Measurements from ENCODE around the gene LY6G6F.

LY6G6F gene

DNA sequence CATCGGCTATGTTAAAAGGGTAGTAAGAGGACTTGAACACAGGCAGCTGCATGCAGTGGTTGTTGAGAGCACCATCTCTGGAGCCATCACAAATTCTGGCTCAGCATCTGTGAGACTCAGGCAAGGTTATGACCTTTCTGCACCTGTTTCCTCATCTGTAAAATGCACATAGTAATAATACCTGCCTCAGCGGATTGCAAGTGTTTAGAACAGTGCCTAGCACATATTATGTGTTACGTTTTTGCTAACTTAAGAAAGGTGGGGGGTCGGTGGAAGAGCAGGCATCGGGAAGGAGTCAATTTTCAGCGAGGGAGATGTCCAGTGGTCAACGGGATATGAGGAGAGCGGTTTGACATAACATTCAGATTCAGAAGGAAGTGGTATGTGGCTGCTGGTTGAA lies 28.7 kb upstream of the LY6G6F start:
- no peak overlapping the region for H3K9ac ChIP-seq (ENCODE audit: low read depth in 1 of 2, low read length in 2 of 2)
- H3K27ac ChIP-seq (ENCODE audit: low read depth in 2 of 2, low read length in 2 of 2): no peak overlapping the region
- H3K4me1 ChIP-seq (ENCODE audit: control insufficient read depth in 2 of 2, insufficient read depth in 2 of 2, low read length in 2 of 2): peaks cover 10 to 13% of the 10 kb centered on the region in 2 donors
- no peaks in the 10 kb centered on the region for H3K27me3 ChIP-seq (ENCODE audit: control insufficient read depth in 2 of 2, insufficient read depth in 2 of 2, low read length in 2 of 2)
- H3K4me3 ChIP-seq (ENCODE audit: low read length in 2 of 2): no peak overlapping the region
- H3K36me3 ChIP-seq (ENCODE audit: control insufficient read depth in 2 of 2, insufficient read depth in 2 of 2, low read length in 2 of 2): peaks cover 3 to 4% of the 10 kb centered on the region in 2 donors
- H3K9me3 ChIP-seq (ENCODE audit: control insufficient read depth in 2 of 2, low read length in 2 of 2): no peaks in the 10 kb centered on the region

- peak within 1 kb of the TSS; percentile 66 to 81 for H3K4me3 ChIP-seq (ENCODE audit: low read length in 2 of 2)
- H3K27ac ChIP-seq (ENCODE audit: low read depth in 2 of 2, low read length in 2 of 2): peak within 1 kb of the TSS; percentile 65 to 69
- no peaks in the 10 kb centered on the region for H3K9me3 ChIP-seq (ENCODE audit: control insufficient read depth in 2 of 2, low read length in 2 of 2)
- H3K9ac ChIP-seq (ENCODE audit: low read depth in 1 of 2, low read length in 2 of 2): peak within 1 kb of the TSS; percentile 75 to 78
- no peaks in the 10 kb centered on the region for H3K36me3 ChIP-seq (ENCODE audit: control insufficient read depth in 2 of 2, insufficient read depth in 2 of 2, low read length in 2 of 2)
- peaks cover 10 to 13% of the 10 kb centered on the region in 2 donors for H3K4me1 ChIP-seq (ENCODE audit: control insufficient read depth in 2 of 2, insufficient read depth in 2 of 2, low read length in 2 of 2)
- H3K27me3 ChIP-seq (ENCODE audit: control insufficient read depth in 2 of 2, insufficient read depth in 2 of 2, low read length in 2 of 2): no peaks in the 10 kb centered on the region
Observed at GRCh38 chr6:31680226-31681134, 26.2 kb upstream of the LY6G6F start, which contains the start of gene LY6G5C. Gene LY6G5C (minus strand): TSS chr6:31681067. CDS start chr6:31680373, 694 bp downstream.

- H3K4me3 ChIP-seq (ENCODE audit: low read length in 2 of 2): peak overlapping the region; percentile 66 to 81
- peak overlapping the region; percentile 75 to 78 for H3K9ac ChIP-seq (ENCODE audit: low read depth in 1 of 2, low read length in 2 of 2)
- peak overlapping the region; percentile 65 to 69 for H3K27ac ChIP-seq (ENCODE audit: low read depth in 2 of 2, low read length in 2 of 2)
- no peaks in the 10 kb centered on the region for H3K27me3 ChIP-seq (ENCODE audit: control insufficient read depth in 2 of 2, insufficient read depth in 2 of 2, low read length in 2 of 2)
- H3K4me1 ChIP-seq (ENCODE audit: control insufficient read depth in 2 of 2, insufficient read depth in 2 of 2, low read length in 2 of 2): peaks cover 10 to 13% of the 10 kb centered on the region in 2 donors
- H3K9me3 ChIP-seq (ENCODE audit: control insufficient read depth in 2 of 2, low read length in 2 of 2): no peaks in the 10 kb centered on the region
- H3K36me3 ChIP-seq (ENCODE audit: control insufficient read depth in 2 of 2, insufficient read depth in 2 of 2, low read length in 2 of 2): no peaks in the 10 kb centered on the region
Observed at GRCh38 chr6:31681135-31681671, 25.5 kb upstream of the LY6G6F start.

GRCh38 chr6:31683591-31683990 lies 23.1 kb upstream of the LY6G6F start:
- H3K9ac ChIP-seq (ENCODE audit: low read depth in 1 of 2, low read length in 2 of 2): peak overlapping the region in 1 of 2 donors; percentile 47
- H3K27me3 ChIP-seq (ENCODE audit: control insufficient read depth in 2 of 2, insufficient read depth in 2 of 2, low read length in 2 of 2): no peaks in the 10 kb centered on the region
- peaks cover 10 to 13% of the 10 kb centered on the region in 2 donors for H3K4me1 ChIP-seq (ENCODE audit: control insufficient read depth in 2 of 2, insufficient read depth in 2 of 2, low read length in 2 of 2)
- peaks cover 17 to 22% of the 10 kb centered on the region in 2 donors for H3K36me3 ChIP-seq (ENCODE audit: control insufficient read depth in 2 of 2, insufficient read depth in 2 of 2, low read length in 2 of 2)
- no peaks in the 10 kb centered on the region for H3K9me3 ChIP-seq (ENCODE audit: control insufficient read depth in 2 of 2, low read length in 2 of 2)
- H3K27ac ChIP-seq (ENCODE audit: low read depth in 2 of 2, low read length in 2 of 2): peak overlapping the region; percentile 69 to 80
- H3K4me3 ChIP-seq (ENCODE audit: low read length in 2 of 2): peak overlapping the region; percentile 57 to 62

GRCh38 chr6:31686483-31686882 lies 20.2 kb upstream of the LY6G6F start:
- no peaks in the 10 kb centered on the region for H3K27me3 ChIP-seq (ENCODE audit: control insufficient read depth in 2 of 2, insufficient read depth in 2 of 2, low read length in 2 of 2)
- H3K9ac ChIP-seq (ENCODE audit: low read depth in 1 of 2, low read length in 2 of 2): no peak overlapping the region
- H3K27ac ChIP-seq (ENCODE audit: low read depth in 2 of 2, low read length in 2 of 2): no peak overlapping the region
- H3K9me3 ChIP-seq (ENCODE audit: control insufficient read depth in 2 of 2, low read length in 2 of 2): no peaks in the 10 kb centered on the region
- H3K4me3 ChIP-seq (ENCODE audit: low read length in 2 of 2): no peak overlapping the region
- peaks cover 10 to 21% of the 10 kb centered on the region in 2 donors for H3K4me1 ChIP-seq (ENCODE audit: control insufficient read depth in 2 of 2, insufficient read depth in 2 of 2, low read length in 2 of 2)
- peaks cover 43 to 49% of the 10 kb centered on the region in 2 donors for H3K36me3 ChIP-seq (ENCODE audit: control insufficient read depth in 2 of 2, insufficient read depth in 2 of 2, low read length in 2 of 2)

GRCh38 chr6:31687321-31687720 lies 19.3 kb upstream of the LY6G6F start:
- Histone ChIP-seq H3K4me3 (ENCODE audit: low read length in 2 of 2) (no peak overlapping the region), H3K9ac (ENCODE audit: low read depth in 1 of 2, low read length in 2 of 2) (no peak overlapping the region), H3K9me3 (ENCODE audit: control insufficient read depth in 2 of 2, low read length in 2 of 2) (no peaks in the 10 kb centered on the region), H3K4me1 (ENCODE audit: control insufficient read depth in 2 of 2, insufficient read depth in 2 of 2, low read length in 2 of 2) (peaks cover 8 to 19% of the 10 kb centered on the region in 2 donors), H3K36me3 (ENCODE audit: control insufficient read depth in 2 of 2, insufficient read depth in 2 of 2, low read length in 2 of 2) (peaks cover 45 to 55% of the 10 kb centered on the region in 2 donors), H3K27me3 (ENCODE audit: control insufficient read depth in 2 of 2, insufficient read depth in 2 of 2, low read length in 2 of 2) (no peaks in the 10 kb centered on the region), H3K27ac (ENCODE audit: low read depth in 2 of 2, low read length in 2 of 2) (no peak overlapping the region)

DNA sequence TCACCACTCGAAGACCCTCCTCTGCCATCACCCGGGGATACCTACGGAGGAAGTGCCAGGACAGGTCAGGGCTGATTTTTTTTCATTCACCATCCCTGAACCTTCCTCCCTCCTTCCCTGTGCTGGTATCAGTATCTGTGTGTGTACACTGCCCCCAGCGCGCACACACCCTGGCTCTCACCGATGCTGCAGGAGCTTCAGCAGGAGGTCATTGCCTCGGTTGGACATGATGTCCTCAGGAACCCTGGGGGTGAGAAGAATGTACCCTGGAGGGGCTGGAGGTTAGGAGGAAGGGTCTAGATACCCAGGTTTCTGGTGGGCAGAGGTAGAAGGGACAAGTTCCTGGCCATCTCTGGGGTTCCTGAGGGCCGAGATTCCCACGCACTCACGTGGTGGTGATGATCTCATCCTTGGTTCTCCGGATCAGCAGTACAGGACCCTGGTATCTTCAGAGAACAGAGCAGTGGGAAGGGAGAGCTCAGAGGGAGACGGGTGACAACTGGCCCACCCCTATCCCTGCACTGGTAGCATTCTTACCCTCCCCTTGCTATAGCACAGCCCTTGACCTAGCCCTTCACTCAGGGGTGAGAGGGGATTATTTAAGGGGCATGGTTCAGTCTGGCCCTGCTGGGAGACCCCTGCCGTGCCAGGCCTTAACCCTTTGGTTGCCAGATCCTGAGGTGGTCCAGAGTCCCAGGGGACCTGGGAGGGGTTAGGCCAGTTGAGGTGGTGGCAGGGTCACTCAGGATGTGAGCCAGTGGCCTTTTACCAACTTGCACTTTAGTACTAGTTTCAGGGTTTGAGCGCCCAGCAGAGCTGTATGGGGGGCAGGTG lies 18.6 kb upstream of the LY6G6F start:
- no peaks in the 10 kb centered on the region for H3K27me3 ChIP-seq (ENCODE audit: control insufficient read depth in 2 of 2, insufficient read depth in 2 of 2, low read length in 2 of 2)
- H3K27ac ChIP-seq (ENCODE audit: low read depth in 2 of 2, low read length in 2 of 2): no peak overlapping the region
- H3K4me1 ChIP-seq (ENCODE audit: control insufficient read depth in 2 of 2, insufficient read depth in 2 of 2, low read length in 2 of 2): peaks cover 8 to 19% of the 10 kb centered on the region in 2 donors
- no peak overlapping the region for H3K4me3 ChIP-seq (ENCODE audit: low read length in 2 of 2)
- no peak overlapping the region for H3K9ac ChIP-seq (ENCODE audit: low read depth in 1 of 2, low read length in 2 of 2)
- H3K9me3 ChIP-seq (ENCODE audit: control insufficient read depth in 2 of 2, low read length in 2 of 2): no peaks in the 10 kb centered on the region
- H3K36me3 ChIP-seq (ENCODE audit: control insufficient read depth in 2 of 2, insufficient read depth in 2 of 2, low read length in 2 of 2): peaks cover 51 to 61% of the 10 kb centered on the region in 2 donors

DNA sequence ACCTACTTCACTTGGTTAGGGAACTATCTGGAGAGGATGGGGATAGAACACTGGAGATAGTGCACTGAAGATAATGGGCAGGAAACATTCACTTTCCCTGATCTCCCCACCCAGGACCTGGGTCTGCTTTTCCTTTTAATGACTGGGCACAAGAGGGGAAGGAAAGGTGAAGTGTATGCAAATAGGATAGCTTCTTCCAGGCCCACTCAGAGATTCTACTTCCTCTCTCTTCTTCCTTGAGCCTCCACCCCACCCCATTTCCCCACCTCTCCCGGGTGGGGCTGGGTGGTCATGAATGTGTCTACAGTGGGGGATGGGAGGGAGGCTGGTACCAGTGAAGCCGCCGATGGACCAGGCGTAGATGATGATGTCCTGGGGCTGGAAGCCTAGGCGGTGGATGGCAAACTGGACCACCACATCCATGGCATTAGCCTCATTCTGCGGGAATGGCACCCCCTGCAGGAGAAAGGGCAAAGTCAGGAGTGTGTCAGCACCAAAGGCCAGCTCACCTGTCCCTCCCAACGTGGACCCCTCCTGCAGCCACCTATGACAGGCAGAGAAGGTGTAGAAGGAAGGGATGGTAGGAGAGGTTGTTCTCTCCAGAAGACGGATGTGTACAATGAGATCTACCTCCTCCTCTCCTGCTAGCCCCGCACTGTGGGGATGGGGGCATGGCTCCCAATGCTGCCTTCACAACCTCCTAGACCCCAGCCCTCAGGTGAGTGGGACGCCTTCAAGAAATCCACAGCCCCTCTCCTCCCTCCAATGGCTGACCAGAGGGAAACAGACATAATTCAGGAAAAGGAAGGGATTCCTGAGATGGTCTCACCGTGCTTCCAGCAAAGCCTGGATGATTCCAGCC lies 17.2 kb upstream of the LY6G6F start:
- Histone ChIP-seq H3K9ac (ENCODE audit: low read depth in 1 of 2, low read length in 2 of 2) (peak overlapping the region in 1 of 2 donors; percentile 1), H3K9me3 (ENCODE audit: control insufficient read depth in 2 of 2, low read length in 2 of 2) (no peaks in the 10 kb centered on the region), H3K27ac (ENCODE audit: low read depth in 2 of 2, low read length in 2 of 2) (peak overlapping the region; percentile 35 to 42), H3K4me1 (ENCODE audit: control insufficient read depth in 2 of 2, insufficient read depth in 2 of 2, low read length in 2 of 2) (peaks cover 8 to 19% of the 10 kb centered on the region in 2 donors), H3K4me3 (ENCODE audit: low read length in 2 of 2) (no peak overlapping the region), H3K36me3 (ENCODE audit: control insufficient read depth in 2 of 2, insufficient read depth in 2 of 2, low read length in 2 of 2) (peaks cover 62 to 73% of the 10 kb centered on the region in 2 donors), H3K27me3 (ENCODE audit: control insufficient read depth in 2 of 2, insufficient read depth in 2 of 2, low read length in 2 of 2) (no peaks in the 10 kb centered on the region)

All from mucosa of rectum (tissue), 2 donors.